GM18861 (cell line): ENCODE results near the gene CCIN.

ENCODE experiments used
- ATAC-seq: cut with Tn5 transposase; IDR thresholded peaks from one replicate; pipeline ENCODE4 v1.9.1; 2021; ENCODE audit not compliant: unreplicated experiment

The CCIN gene

GRCh38 chr9:36188212-36188611, 19.0 kb downstream of the CCIN start:
- no peak for ATAC-seq

- no peak for ATAC-seq
These were observed 20.8 kb downstream of the CCIN start for GRCh38 chr9:36189976-36190375.

- peak; percentile 95 for ATAC-seq
These were observed 21.5 kb downstream of the CCIN start, which contains the start of gene CLTA for GRCh38 chr9:36190388-36191289. TSS of gene CLTA (plus strand) at chr9:36190921. CDS start at chr9:36191057, 136 bp downstream.

- no peak for ATAC-seq
These were observed 22.1 kb downstream of the CCIN start for GRCh38 chr9:36191290-36191645.

GRCh38 chr9:36191686-36192085, 22.5 kb downstream of the CCIN start:
- ATAC-seq: no peak

- no peak for ATAC-seq
These were observed 23.0 kb downstream of the CCIN start for GRCh38 chr9:36192196-36192595.

- ATAC-seq: no peak
These were observed 23.8 kb downstream of the CCIN start for GRCh38 chr9:36193023-36193422.

- ATAC-seq: no peak
These were observed 25.3 kb downstream of the CCIN start for GRCh38 chr9:36194326-36195000.

GRCh38 chr9:36204906-36205547, 35.8 kb downstream of the CCIN start:
- ATAC-seq: no peak

GRCh38 chr9:36207016-36207415, 37.8 kb downstream of the CCIN start:
- no peak for ATAC-seq

GRCh38 chr9:36207546-36208012, 38.4 kb downstream of the CCIN start:
- ATAC-seq: no peak

- ATAC-seq: no peak
These were observed 39.5 kb downstream of the CCIN start for GRCh38 chr9:36208521-36209253.

GRCh38 chr9:36210722-36211121, 41.5 kb downstream of the CCIN start:
- ATAC-seq: no peak

- ATAC-seq: no peak
These were observed 42.3 kb downstream of the CCIN start for GRCh38 chr9:36211510-36211909.

GRCh38 chr9:36213387-36213786, 44.2 kb downstream of the CCIN start:
- no peak for ATAC-seq

GRCh38 chr9:36213989-36214388, 44.8 kb downstream of the CCIN start:
- no peak for ATAC-seq

GRCh38 chr9:36214571-36214970, 45.4 kb downstream of the CCIN start:
- ATAC-seq: no peak

GRCh38 chr9:36217256-36217968, 48.2 kb downstream of the CCIN start:
- no peak for ATAC-seq

- no peak for ATAC-seq
These were observed 48.8 kb downstream of the CCIN start for GRCh38 chr9:36218011-36218410.

GRCh38 chr9:36218411-36218901, 49.3 kb downstream of the CCIN start:
- no peak for ATAC-seq
